ENCODE results near the gene AKAP8L. TPM values are rescaled to one million over a fixed set of nuclear protein-coding genes. Genes with fewer than 3 reads are reported as not detected.

The AKAP8L gene
- total and polyA plus RNA-seq, 9 of the 15 experiments (the other 6 are each of a cell fraction or from before 2014, with no cell fraction given): 2.4 to 116 (median 70.7) TPM

- TF ChIP-seq HMGXB4 (CRISPR knock-in tag; IDR thresholded peaks at IDR 0.05): no peak
- TF ChIP-seq KLF6 (CRISPR knock-in tag; IDR thresholded peaks at IDR 0.05; ENCODE audit: borderline replicate concordance): no peak
- no peak for TF ChIP-seq CHD2 (IDR thresholded peaks at IDR 0.05; ENCODE audit: low read depth, low read length)
- no peak for TF ChIP-seq CC2D1A (IDR thresholded peaks at IDR 0.05)
- TF ChIP-seq, protein P1, sequence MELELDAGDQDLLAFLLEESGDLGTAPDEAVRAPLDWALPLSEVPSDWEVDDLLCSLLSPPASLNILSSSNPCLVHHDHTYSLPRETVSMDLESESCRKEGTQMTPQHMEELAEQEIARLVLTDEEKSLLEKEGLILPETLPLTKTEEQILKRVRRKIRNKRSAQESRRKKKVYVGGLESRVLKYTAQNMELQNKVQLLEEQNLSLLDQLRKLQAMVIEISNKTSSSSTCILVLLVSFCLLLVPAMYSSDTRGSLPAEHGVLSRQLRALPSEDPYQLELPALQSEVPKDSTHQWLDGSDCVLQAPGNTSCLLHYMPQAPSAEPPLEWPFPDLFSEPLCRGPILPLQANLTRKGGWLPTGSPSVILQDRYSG (tag; conservative IDR thresholded peaks at IDR 0.05; ENCODE audit: low read depth): no peak
- no peak for TF ChIP-seq PTRF (tag; IDR thresholded peaks at IDR 0.05)
- no peak for TF ChIP-seq PCBP1 (IDR thresholded peaks at IDR 0.05; ENCODE audit: low read depth, low read length, poor library complexity, severe bottlenecking)
- no peak for TF ChIP-seq ZNF146 (CRISPR knock-in tag; IDR thresholded peaks at IDR 0.05; ENCODE audit: unreplicated experiment)
Observed at GRCh38 chr19:15404780-15405211, 14.0 kb downstream of the AKAP8L start (continued).
